Mammary epithelial cell (primary cell): ENCODE data around the gene ARSG.

Experiments
- EZH2 ChIP-seq: IDR thresholded peaks from 2 replicates; pipeline ENCODE4 v1.6.1; 2012; ENCODE audit warnings: low read length, inconsistent platforms, borderline replicate concordance
- TF ChIP-seq, protein P1 (sequence below), 2 donors: IDR thresholded peaks in 1 of 2; conservative IDR thresholded peaks in 1 of 2; 2 replicates each; pipeline ENCODE4 v1.5.1; 2011 to 2012; ENCODE audit warnings: inconsistent platforms in 2 of 2, low read length in 2 of 2, mild to moderate bottlenecking in 2 of 2, control low read depth in 1 of 2, low read depth in 1 of 2; ENCODE audit not compliant: insufficient read depth in 1 of 2; ENCODE audit errors: extremely low read depth in 1 of 2

DNA sequence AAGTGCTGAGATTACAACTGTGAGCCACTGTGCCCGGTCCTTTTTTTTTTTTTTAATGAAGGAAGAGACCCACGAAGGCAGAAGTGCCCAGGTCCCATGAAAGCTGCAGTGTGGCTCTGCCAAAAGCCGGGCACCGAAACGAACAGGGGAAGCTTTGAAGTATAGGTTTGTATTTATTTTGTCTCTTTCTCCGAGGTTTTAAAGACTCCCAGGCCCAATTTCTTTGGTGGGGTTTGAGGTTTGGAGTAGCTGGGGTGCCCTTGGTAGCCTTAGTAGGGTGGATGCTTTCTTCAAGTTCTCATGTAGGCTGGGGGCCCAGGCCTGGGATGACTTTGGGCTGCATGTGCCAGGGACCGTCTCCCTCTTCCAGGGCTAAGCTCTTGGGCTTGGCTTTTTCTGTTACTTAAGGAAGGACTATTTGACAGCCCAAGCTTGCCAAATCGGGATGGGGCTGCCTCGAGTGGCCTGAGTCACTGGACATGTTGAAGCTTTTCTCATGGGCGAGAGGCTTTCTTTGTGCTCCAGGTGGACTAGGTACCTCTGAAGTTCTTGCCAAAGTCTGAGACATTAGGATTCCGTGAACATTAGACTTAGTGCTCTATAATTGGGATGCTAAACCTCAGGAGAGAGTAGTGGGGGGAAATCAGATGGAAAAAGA, 99.7 kb downstream of the ARSG start:
- TF ChIP-seq, protein P1, sequence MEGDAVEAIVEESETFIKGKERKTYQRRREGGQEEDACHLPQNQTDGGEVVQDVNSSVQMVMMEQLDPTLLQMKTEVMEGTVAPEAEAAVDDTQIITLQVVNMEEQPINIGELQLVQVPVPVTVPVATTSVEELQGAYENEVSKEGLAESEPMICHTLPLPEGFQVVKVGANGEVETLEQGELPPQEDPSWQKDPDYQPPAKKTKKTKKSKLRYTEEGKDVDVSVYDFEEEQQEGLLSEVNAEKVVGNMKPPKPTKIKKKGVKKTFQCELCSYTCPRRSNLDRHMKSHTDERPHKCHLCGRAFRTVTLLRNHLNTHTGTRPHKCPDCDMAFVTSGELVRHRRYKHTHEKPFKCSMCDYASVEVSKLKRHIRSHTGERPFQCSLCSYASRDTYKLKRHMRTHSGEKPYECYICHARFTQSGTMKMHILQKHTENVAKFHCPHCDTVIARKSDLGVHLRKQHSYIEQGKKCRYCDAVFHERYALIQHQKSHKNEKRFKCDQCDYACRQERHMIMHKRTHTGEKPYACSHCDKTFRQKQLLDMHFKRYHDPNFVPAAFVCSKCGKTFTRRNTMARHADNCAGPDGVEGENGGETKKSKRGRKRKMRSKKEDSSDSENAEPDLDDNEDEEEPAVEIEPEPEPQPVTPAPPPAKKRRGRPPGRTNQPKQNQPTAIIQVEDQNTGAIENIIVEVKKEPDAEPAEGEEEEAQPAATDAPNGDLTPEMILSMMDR (conservative IDR thresholded peaks at IDR 0.05 in 1 of 2, IDR thresholded peaks at IDR 0.05 in 1 of 2; ENCODE audit: extremely low read depth in 1 of 2, insufficient read depth in 1 of 2, low read depth in 1 of 2, low read length in 2 of 2): no peak
- no peak for TF ChIP-seq EZH2
